ENCODE data around the gene ARHGEF10L. TPM values are rescaled to one million over a fixed set of nuclear protein-coding genes. Genes with fewer than 3 reads are reported as not detected.

The ARHGEF10L gene
- total RNA-seq, 1 donor: 7.6 TPM

DNA sequence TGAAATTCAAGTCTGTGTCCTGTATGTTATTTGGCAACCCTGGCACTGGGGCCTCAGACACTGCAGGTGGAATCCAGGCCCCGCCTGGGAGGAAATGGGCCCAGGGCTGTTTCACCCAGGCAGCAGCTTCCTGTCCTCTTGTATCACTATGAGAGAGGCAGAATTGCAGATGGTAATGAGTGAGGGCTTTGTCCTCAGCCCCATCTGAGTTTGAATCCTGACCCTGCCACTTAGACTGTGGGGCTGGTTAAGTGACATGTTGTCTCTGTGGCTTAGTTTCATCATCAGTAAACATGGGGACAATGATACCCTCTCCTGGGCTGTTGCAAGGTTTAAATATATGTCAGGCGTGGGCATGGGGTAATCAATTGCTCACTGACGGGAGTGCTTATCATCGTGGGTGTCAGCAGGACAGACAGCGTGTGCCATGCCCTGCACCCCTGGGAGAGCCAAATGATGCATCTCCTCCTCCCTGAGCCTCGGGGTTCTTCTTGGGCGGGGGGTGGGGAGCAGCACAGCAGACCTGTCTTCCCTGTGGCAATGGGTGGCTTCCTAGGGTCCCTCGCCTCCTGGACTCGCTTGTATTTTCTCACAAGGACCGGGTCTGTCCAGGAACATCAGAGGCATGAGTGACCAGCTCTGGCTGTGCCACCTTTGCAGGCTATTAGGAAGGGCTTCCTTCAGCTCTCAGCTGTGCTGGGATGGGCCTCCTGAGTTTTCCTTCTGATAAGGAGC lies 42.1 kb downstream of the ARHGEF10L start:
- Histone ChIP-seq H3K4me3 (ENCODE audit: low read length) (no peak overlapping the region), H3K4me1 (ENCODE audit: insufficient read depth, low read length) (peaks cover 31% of the 10 kb centered on the region), H3K27me3 (ENCODE audit: insufficient read depth, low read length) (no peaks in the 10 kb centered on the region), H3K9me3 (ENCODE audit: low read depth, low read length) (no peaks in the 10 kb centered on the region)

DNA sequence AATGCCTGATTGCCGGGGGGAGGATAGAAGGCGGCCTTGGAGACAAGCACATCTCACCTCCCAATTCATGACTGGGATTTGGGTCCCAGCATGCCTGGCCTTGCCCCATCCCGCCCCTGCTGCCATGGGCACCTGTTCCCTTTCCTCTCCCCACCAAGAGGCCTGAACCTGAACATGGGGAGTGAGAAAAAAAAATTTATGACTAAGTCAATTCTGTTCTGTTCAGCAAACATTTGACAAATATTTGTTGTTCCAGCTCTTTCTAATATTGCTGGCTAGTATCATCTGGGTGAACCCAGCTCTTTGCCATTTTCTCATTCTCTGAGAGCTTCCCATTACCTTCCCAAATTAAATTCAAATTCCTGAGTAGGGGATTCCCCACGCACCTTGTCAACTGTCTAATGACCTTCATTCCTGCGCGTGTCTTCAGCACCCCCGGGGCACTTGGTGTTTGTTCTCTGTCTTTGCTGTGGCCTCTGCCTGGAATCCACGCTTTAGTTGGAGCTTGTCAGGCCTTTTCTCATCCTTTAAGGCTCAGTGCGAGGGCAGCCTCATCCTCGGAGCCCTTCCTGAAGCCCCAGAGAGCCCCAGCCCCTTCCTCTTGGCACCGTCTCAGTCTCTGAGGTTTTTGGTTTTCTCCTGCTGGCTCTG lies 42.8 kb downstream of the ARHGEF10L start:
- H3K9me3 ChIP-seq (ENCODE audit: low read depth, low read length): no peaks in the 10 kb centered on the region
- no peak overlapping the region for H3K4me3 ChIP-seq (ENCODE audit: low read length)
- H3K4me1 ChIP-seq (ENCODE audit: insufficient read depth, low read length): peaks cover 33% of the 10 kb centered on the region
- no peaks in the 10 kb centered on the region for H3K27me3 ChIP-seq (ENCODE audit: insufficient read depth, low read length)

DNA sequence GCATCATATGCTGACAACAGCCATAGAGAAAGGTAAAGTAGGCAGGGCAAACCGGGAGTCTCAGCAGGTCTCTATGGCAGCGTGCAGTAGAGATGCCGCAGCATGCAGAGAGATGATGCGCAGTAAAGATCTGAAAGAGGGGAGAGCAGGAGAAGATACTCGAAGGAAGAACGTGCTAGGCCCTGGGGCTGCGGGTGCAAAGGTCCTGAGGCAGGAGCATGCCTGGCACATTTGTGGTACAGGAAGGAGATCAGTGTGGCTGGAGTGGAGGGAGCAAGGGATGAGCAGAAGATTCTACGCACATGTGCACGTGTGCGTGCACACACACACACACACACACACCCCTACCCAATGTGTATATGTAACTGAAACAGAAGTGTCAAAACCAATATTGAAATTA lies 45.0 kb downstream of the ARHGEF10L start:
- no peak overlapping the region for H3K4me3 ChIP-seq (ENCODE audit: low read length)
- H3K4me1 ChIP-seq (ENCODE audit: insufficient read depth, low read length): peaks cover 33% of the 10 kb centered on the region

DNA sequence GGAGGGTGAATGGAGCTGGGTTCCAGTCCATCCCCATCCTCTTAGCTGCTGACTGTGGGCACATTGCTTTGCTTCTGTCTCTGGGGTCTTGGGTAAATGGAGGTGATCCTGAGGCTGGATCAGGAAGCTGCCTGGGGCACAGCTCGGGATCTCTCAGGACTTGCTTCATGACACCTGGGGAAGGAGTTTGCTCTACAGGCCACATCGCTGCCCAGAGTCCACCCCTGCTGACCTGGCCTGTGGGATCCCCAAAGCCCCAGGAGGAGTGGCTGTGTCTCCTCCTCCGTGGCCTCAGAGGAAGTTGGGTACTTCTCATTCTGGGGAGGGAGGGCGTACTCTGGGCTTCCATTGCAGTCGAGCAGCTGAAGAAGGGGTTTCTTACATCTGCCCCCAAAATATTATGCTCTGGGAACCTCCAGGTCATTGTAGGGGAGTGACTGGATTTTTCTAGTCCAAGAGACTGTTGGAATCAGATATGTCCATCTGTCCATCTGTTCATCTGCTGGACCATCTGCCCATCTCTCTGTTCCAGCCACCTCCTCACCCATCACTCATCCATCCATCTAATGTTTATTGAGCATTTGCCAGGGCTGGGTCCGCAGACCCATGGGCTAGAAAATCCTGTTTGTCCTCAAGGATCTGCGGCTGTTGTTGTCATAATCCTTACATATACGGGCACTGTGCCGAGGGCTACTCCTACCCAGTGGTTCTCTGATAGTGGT lies 45.9 kb downstream of the ARHGEF10L start:
- Histone ChIP-seq H3K27me3 (ENCODE audit: insufficient read depth, low read length) (no peaks in the 10 kb centered on the region), H3K4me1 (ENCODE audit: insufficient read depth, low read length) (peaks cover 32% of the 10 kb centered on the region), H3K4me3 (ENCODE audit: low read length) (no peak overlapping the region), H3K9me3 (ENCODE audit: low read depth, low read length) (no peaks in the 10 kb centered on the region)

More for the DNA sequence above, 45.0 kb downstream of the ARHGEF10L start:
- no peaks in the 10 kb centered on the region for H3K9me3 ChIP-seq (ENCODE audit: low read depth, low read length)
- no peaks in the 10 kb centered on the region for H3K27me3 ChIP-seq (ENCODE audit: insufficient read depth, low read length)

DNA sequence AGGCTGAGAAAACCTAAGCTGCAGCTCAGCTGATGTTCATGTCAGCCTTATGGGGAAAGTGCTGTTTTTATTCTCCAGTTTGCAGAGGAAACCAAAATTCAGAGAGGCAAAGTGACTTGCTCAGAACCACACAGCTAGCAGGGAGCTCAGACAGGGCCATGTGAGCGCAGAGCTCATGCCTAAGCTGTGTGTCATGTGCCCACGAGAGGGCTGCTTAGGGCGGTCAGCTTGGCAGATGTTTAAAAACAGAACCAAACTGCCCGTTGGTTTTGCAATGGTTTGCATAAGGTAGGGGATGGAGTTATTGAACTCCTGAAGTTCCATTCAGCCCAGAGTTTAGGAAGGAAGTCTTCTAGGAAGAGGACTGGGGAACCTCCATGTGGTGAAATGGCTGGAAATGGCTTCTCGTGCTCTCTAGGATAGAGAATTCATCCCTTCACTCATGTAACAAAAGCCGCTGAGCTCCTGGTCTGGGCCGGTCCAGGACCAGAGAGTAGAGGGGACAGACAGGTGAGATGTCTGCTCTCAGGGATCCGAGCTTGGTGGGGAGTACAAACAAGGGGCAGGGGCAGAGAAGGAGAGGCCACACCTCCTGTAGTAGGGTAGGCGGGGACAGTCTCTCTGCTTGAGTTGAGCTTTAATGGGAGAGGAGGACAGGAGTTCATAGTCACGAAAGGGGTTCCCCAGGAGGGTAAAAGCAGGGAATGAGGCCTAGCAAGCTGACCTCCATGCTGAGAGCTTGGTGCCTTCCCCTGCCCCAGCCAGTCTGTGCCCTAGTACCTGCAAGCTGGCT lies 46.9 kb downstream of the ARHGEF10L start:
- Histone ChIP-seq H3K4me1 (ENCODE audit: insufficient read depth, low read length) (peaks cover 24% of the 10 kb centered on the region), H3K4me3 (ENCODE audit: low read length) (no peak overlapping the region), H3K9me3 (ENCODE audit: low read depth, low read length) (no peaks in the 10 kb centered on the region), H3K27me3 (ENCODE audit: insufficient read depth, low read length) (no peaks in the 10 kb centered on the region)

DNA sequence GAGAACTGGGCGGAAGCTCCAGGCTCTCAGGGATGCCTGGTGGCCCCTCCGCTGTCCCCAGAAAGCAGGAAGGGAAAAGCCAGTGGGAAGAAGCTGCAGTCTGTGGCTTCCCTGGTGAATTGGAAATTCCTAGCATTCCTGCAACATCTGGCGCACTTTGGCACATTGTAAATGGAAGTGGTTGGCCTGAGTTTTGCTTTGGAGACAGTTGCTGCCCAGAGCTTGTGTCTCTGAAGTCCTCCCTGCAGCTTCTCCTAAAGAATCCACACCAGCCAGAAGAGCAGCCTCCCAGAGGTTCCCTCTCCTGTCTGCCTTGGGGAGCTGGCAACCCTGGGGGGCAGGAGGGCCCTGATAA lies 48.2 kb downstream of the ARHGEF10L start:
- Histone ChIP-seq H3K4me3 (ENCODE audit: low read length) (no peak overlapping the region), H3K27me3 (ENCODE audit: insufficient read depth, low read length) (no peaks in the 10 kb centered on the region), H3K9me3 (ENCODE audit: low read depth, low read length) (no peaks in the 10 kb centered on the region), H3K4me1 (ENCODE audit: insufficient read depth, low read length) (peaks cover 16% of the 10 kb centered on the region)

DNA sequence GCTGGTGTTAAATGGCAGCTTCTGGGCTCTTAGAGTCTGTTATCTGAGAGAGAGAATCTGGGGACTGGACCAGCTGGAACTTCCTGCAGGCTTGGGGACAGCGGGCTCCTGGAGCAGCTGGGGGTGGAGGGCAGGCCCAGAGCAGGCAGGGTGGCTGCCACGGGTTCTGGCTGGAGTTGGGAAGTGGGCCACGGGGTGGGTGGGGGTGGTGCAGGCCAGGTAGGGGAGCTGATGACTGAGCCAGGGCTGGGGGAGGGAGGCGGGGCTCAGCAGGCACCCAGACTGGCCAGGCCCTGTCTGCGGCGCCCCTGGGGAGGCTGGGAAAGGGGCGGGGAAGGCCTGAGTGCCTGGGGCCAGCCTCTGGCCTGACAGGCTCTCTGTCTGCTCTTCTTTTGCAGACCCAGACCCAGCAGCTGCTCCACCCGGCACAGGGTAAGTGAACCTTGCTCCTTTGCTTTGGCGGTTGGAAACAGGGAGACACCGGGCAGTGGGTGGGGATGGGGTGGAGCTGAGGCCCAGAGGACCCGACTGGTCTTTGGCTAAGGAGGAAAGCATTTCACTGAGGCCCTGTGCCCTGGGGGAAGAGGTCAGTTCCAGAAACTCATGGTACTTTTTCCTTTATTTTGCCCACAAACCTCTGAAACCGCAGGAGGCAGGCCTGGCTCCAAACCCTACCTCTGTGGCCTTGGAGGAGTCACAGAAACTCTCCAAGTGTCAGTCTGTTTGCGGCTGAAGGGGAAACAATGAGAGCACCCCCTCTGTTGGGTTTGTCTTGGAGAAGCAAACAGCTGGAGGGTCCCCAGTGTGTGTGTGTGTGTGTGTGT lies 48.8 kb downstream of the ARHGEF10L start:
- H3K27me3 ChIP-seq (ENCODE audit: insufficient read depth, low read length): no peaks in the 10 kb centered on the region
- H3K9me3 ChIP-seq (ENCODE audit: low read depth, low read length): no peaks in the 10 kb centered on the region
- no peak overlapping the region for H3K4me3 ChIP-seq (ENCODE audit: low read length)
- peaks cover 16% of the 10 kb centered on the region for H3K4me1 ChIP-seq (ENCODE audit: insufficient read depth, low read length)

DNA sequence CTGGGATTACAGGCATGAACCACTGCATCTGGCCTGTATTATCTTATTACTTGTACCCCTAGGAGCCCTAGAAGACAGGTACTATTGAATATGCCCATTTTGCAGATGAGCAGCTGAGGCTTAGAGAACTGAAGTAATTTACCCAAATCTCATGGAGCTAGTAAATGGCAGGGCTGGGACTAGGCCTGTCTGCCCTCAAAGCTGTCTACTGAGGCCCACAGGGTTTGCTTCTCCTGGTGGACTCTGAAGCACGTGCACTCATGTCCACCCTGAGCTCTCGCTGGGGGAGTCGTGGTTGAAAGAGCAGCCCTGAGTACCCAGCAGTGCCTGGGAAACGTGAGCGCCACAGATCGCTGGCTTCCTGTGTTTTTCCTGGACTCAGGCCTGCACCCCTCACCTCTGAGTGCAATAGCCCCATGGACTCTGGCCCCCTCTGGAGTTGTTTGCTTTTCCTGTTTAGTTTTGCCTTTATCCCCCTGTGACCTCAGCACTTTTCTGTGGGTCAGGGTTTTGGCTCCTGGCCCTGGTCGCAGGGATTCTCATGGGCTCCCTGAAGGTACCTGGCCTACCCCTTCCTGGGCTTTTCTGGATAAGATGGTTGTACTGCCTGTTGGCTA lies 52.4 kb downstream of the ARHGEF10L start:
- H3K4me3 ChIP-seq (ENCODE audit: low read length): no peak overlapping the region
- H3K9me3 ChIP-seq (ENCODE audit: low read depth, low read length): no peaks in the 10 kb centered on the region
- peaks cover 5% of the 10 kb centered on the region for H3K4me1 ChIP-seq (ENCODE audit: insufficient read depth, low read length)
- no peaks in the 10 kb centered on the region for H3K27me3 ChIP-seq (ENCODE audit: insufficient read depth, low read length)

DNA sequence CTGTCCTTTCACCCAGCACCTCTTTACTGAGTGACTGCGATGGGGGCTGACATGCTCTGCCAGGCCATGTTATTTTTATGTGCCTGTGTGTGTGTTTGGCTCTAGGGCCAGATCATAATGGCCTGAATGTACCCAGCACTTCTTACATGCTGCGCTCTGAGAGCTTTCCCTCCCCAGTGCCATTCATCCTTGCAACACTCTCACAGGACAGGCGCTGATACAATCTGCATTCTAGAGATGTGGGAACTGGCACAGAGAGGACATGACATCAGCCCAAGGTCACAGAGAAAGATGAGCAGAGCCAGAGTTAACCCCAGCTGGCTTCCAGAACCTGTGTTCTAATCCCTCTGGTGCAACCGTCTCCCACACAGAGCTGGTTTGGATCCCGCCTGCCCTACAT lies 54.5 kb downstream of the ARHGEF10L start:
- Histone ChIP-seq H3K27me3 (ENCODE audit: insufficient read depth, low read length) (no peaks in the 10 kb centered on the region), H3K9me3 (ENCODE audit: low read depth, low read length) (no peaks in the 10 kb centered on the region), H3K4me1 (ENCODE audit: insufficient read depth, low read length) (peaks cover 5% of the 10 kb centered on the region), H3K4me3 (ENCODE audit: low read length) (no peak overlapping the region)

DNA sequence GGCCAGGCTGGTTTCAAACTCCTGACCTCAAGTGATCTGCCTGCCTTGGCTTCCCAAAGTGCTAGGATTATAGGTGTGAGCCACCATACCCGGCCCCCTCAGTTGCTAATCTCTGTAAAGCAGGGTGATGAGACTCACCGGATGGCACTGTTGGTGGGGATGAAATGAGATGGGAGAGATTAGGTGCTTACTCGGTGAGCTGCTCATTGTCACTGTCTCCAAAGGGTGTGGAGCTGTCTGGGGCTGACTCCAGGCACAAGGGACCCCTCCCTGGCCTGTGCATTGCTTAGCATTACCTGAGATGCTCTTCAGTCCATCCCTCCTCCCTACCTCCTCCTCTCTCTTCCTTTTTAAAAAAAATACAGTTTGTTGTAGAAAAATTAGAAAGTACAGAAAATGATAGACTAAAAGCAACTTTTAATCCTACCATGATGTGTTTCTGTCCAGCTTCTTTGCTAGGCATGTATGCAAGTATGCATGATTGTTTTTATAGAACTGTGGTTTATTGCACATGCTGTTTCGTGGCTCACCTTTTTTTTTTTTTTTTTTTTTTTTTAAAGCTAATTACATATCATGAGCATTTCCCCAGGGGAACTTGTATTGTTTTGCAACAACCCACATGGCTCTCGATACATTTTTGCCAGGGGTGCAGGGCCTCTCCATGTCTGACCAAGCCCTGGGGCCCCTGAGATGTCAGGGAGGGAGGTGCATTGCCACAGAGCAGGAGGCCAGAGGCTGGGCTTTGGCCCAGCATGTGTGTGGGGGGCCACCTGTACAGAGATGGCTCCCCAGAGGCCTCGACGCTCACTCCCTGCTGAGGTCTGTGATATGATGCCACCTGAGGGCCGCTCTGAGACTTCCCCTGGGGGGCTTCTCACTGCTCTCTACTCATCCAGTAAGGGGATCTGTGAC lies 55.4 kb downstream of the ARHGEF10L start:
- Histone ChIP-seq H3K4me3 (ENCODE audit: low read length) (no peak overlapping the region), H3K27me3 (ENCODE audit: insufficient read depth, low read length) (no peaks in the 10 kb centered on the region), H3K4me1 (ENCODE audit: insufficient read depth, low read length) (peaks cover 5% of the 10 kb centered on the region), H3K9me3 (ENCODE audit: low read depth, low read length) (no peaks in the 10 kb centered on the region)

DNA sequence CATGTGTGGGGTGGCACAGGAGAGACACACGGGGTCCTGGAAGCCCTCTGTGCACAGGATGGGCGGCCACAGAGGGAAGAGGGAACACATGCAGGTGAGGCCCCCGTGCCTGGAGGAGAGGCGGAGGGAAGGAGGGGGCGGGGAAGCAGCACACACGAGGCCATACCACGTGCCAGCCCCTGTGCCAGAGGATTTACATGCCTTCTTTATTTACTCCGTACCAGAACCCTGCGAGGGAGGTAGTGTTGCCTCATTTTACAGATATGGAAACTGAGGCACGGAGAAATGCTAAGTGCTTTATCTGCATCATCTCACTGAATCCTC lies 56.1 kb downstream of the ARHGEF10L start:
- Histone ChIP-seq H3K4me3 (ENCODE audit: low read length) (no peak overlapping the region), H3K9me3 (ENCODE audit: low read depth, low read length) (no peaks in the 10 kb centered on the region), H3K4me1 (ENCODE audit: insufficient read depth, low read length) (peaks cover 5% of the 10 kb centered on the region), H3K27me3 (ENCODE audit: insufficient read depth, low read length) (no peaks in the 10 kb centered on the region)

DNA sequence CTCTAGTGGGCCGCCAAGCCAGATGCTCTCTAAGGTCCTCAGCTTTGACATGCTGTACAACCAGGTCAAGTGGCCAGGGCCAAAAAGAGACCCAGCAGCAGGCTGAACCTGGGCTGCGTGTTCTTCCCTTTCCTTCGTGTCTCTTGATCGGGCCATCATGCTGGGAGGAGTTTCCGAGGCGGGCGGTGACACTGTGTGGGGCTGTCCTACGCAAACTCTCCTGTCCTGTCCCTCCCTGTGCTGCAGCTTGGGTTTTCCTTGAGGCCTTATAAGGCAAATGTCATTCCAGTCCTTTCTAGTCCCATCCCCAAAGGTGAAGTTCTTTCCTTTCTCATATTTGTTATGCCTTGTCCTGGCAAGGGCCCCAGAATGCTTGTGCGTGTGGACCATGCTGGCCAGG lies 56.7 kb downstream of the ARHGEF10L start:
- no peaks in the 10 kb centered on the region for H3K27me3 ChIP-seq (ENCODE audit: insufficient read depth, low read length)
- no peak overlapping the region for H3K4me3 ChIP-seq (ENCODE audit: low read length)
- no peaks in the 10 kb centered on the region for H3K9me3 ChIP-seq (ENCODE audit: low read depth, low read length)
- H3K4me1 ChIP-seq (ENCODE audit: insufficient read depth, low read length): peaks cover 5% of the 10 kb centered on the region
